ENCODE results near the gene BLOC1S3.

The BLOC1S3 gene

DNA sequence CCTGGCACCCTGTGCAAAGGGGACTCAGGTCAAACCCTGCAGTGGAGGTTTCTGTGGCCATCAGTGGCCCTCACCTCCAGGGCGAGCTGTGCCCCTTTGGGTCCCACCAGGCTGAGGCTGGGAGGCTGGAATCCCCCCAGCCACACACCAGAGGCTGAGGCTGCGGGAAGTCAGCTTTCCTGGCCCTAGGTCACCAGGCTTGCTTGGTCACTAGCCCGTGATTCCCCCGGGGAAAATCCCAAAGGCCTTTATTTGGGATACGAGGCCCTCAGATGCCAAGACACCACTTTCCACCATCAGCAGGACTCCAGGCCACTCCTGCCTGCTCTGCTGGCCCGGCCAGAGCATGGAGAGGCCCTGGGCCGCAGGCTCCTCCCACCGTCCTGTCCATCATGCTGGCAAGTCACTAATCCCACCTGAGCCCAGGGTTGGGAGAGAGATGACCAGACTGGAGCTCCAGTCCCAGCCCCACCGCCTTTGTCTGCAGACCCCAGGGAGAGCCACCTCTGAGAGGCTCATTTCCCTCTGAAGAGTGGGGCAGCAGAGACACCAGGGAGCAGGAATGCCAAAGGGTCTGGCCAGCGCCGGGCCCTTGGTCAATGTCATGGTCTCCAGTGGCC lies 22.5 kb upstream of the BLOC1S3 start:
- no peak for TF ChIP-seq Cebpa-rat (IDR thresholded peaks at IDR 0.05)
- peaks cover 0 to 10% (median 3%) of the 10 kb centered on the region in 11 experiments; a peak in 4 of 22 replicates for H3K9me3 ChIP-seq (replicated peaks in 1 of 11)
- no peak overlapping the region for H3K27ac ChIP-seq
- no peak overlapping the region for H3K4me2 ChIP-seq
- no peak overlapping the region for H3K9ac ChIP-seq
- peaks cover 17 to 62% (median 31%) of the 10 kb centered on the region in 11 experiments; a peak in 19 of 22 replicates for H4K20me1 ChIP-seq
- H3K4me3 ChIP-seq: no peak overlapping the region
- peaks cover 35 to 49% (median 40%) of the 10 kb centered on the region in 10 experiments for H3K4me1 ChIP-seq
- H3K27me3 ChIP-seq: peaks cover 33 to 43% (median 37%) of the 10 kb centered on the region in 11 experiments
- peaks cover 0 to 13% (median 0%) of the 10 kb centered on the region in 11 experiments; a peak in 3 of 22 replicates for H3K36me3 ChIP-seq

- Histone ChIP-seq H3K9me3 (replicated peaks in 1 of 11) (peaks cover 0 to 10% (median 3%) of the 10 kb centered on the region in 11 experiments; a peak in 4 of 22 replicates), H3K36me3 (peaks cover 0 to 6% (median 0%) of the 10 kb centered on the region in 11 experiments; a peak in 2 of 22 replicates), H3K27ac (no peak overlapping the region), H3K4me2 (no peak overlapping the region), H4K20me1 (peaks cover 13 to 56% (median 25%) of the 10 kb centered on the region in 11 experiments; a peak in 19 of 22 replicates), H3K4me3 (no peak overlapping the region), H3K4me1 (peaks cover 35 to 49% (median 39%) of the 10 kb centered on the region in 10 experiments), H3K9ac (no peak overlapping the region), H3K27me3 (peaks cover 26 to 37% (median 31%) of the 10 kb centered on the region in 11 experiments)
- no peak for TF ChIP-seq Cebpa-rat (IDR thresholded peaks at IDR 0.05)
Observed at GRCh38 chr19:45156751-45157150, 21.8 kb upstream of the BLOC1S3 start.

DNA sequence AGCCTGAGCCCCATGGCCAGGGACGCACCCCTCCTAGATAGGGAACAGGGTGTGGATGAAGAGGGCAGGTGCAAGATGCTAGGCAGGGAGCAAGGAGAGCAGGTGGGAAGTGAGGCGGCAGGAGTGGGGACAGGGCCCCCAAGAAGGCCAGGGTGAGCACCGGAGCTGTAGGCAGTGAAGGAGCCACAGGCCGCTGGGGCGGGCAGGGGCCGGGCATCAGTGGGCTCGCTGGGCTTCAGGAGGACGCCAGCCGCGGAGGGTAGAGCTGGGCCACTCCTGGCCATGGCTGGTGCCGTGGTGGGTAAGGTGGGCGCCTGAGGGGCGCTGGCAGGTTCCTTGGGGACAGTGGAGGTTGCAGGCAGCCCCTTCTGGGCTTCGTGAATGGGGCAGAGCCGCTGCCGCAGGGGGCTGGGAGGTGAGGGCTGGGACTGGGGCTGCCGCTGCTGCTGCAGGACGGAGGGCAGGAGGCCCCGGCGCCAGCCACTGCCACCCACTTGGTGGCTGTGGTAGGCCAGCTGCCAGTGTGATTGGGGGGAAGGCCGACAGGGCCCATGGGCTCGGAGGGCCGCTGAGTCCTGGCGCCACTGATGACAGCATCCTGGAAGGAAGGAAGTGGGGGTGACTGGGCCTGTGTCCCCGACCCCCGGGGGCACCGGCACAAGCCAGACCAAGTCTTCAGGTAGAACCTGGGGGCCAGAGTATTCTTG lies 19.9 kb upstream of the BLOC1S3 start:
- Histone ChIP-seq H3K9me3 (replicated peaks in 1 of 11) (no peaks in the 10 kb centered on the region), H3K4me2 (peak overlapping the region; percentile 40 to 76 (median 59); a peak in 21 of 22 replicates), H3K36me3 (no peaks in the 10 kb centered on the region), H3K9ac (peak overlapping the region in 9 of 11 experiments; percentile 2 to 57 (median 33); a peak in 11 of 22 replicates), H3K27ac (peak overlapping the region in 1 of 11 experiments; percentile 13; a peak in 1 of 22 replicates), H4K20me1 (peaks cover 0 to 36% (median 7%) of the 10 kb centered on the region in 11 experiments; a peak in 16 of 22 replicates), H3K4me1 (peaks cover 26 to 46% (median 31%) of the 10 kb centered on the region in 10 experiments), H3K4me3 (no peak overlapping the region), H3K27me3 (peaks cover 7 to 18% (median 12%) of the 10 kb centered on the region in 11 experiments)
- TF ChIP-seq Cebpa-rat (IDR thresholded peaks at IDR 0.05): no peak

DNA sequence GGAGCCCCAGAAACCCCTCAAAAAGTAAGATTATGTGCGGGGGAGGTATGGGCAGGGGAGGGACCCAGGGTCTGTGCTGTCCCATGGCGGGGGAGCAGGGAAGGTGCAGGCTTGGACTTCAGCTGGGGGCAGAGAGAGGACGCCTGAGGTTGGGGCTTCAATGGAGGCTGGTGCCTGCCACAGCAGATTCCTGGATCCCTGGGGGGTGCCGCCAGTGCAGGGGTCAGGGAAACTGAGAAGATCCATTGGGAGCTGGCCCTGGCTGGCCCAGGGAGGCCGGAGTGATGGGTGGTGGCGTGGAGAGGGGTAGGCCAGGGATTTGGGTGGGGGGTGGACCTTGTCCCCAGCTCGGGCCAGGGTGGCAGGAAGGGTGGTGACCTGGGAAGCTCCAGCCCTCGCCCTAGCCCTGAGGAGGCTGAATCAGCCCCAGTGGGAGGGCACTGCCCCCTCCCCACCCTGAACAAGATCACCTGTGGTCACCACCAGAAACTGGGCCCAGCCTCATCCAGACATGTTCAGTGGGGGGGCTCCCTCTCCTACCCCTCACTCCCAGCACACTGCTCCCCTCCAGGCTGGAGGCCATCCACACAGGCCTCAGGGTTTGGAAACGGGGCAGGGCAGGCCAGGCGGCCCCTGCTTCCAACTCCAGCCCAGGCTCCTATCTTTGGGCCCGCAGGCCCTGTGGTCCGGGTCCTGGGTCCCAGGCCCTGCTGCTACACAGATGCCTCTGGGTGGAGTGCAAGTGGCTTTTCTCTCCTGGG lies 19.2 kb upstream of the BLOC1S3 start:
- H4K20me1 ChIP-seq: peaks cover 0 to 29% (median 3%) of the 10 kb centered on the region in 11 experiments; a peak in 9 of 22 replicates
- H3K27me3 ChIP-seq: peaks cover 0 to 11% (median 5%) of the 10 kb centered on the region in 11 experiments; a peak in 20 of 22 replicates
- H3K9me3 ChIP-seq (replicated peaks in 1 of 11): no peaks in the 10 kb centered on the region
- H3K4me3 ChIP-seq: no peak overlapping the region
- peaks cover 26 to 46% (median 33%) of the 10 kb centered on the region in 10 experiments for H3K4me1 ChIP-seq
- H3K9ac ChIP-seq: peak overlapping the region in 8 of 11 experiments; percentile 2 to 57 (median 38); a peak in 9 of 22 replicates
- no peak for TF ChIP-seq Cebpa-rat (IDR thresholded peaks at IDR 0.05)
- peak overlapping the region; percentile 40 to 76 (median 59); a peak in 21 of 22 replicates for H3K4me2 ChIP-seq
- peak overlapping the region in 1 of 11 experiments; percentile 13; a peak in 1 of 22 replicates for H3K27ac ChIP-seq
- H3K36me3 ChIP-seq: no peaks in the 10 kb centered on the region

DNA sequence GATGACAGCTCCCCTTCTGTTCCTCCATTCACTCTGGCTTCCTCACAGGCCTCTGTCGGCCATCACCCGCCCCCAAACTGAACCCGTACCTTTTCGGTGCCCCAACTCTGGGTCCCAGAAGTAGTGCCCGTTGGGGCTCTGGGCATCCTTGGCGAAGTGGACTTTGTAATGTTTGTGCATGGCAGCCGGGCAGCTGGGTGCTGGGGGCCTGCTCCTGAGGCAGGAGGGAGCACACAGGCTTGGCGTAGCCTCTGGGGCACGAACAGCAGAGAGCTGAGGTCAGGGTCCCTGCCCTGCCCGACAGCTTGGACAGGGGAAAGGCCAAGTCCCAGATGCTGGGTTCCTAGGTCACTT lies 18.6 kb upstream of the BLOC1S3 start:
- H3K36me3 ChIP-seq: no peaks in the 10 kb centered on the region
- no peak for TF ChIP-seq Cebpa-rat (IDR thresholded peaks at IDR 0.05)

DNA sequence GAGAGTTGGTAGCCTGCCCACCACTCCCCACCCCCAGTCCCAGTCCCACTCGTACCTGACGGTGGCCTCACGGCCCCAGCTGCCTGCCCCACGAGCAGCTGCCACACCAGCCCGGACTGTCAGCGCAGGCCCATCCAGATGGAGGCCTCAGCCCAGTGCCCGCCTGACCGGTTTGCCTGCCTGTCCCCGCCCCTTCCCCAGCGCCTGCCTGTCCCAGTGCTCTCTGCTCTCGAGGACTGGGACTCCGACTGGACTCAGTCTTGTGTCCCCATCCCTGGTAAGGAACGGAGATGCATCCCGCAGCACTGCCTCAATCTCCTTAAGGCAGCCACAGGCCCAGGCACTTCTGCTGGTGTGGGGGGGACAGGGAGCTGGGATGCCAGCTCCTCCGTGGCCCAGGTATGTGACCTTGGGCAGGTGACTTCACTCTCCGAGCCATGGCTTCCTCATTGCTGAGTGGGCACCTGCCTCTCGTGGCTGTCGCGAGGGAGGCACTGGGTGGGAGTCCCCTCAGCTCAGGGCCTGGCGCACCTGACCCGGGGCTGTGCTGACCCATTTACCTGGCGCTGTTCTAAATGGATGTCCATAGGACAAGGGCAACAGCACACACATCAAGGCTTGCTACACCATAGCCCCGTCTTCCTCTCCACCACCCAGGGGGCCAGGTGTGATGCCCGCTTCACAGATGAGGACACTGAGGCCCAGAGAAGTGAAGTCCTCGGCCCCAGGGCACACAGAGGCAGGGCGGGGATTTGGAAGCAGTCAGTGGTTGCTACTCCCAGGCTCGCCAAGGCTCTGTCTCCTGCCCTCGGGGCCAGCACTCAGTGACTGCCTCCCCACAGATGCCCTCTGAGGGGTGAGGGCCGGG lies 17.5 kb upstream of the BLOC1S3 start, which contains the start of gene NKPD1:
NKPD1 (minus strand) TSS at position 113 of the 868 bp plus-strand sequence. CDS start 832 bp downstream, outside the sequence.
- Histone ChIP-seq H3K9me3 (replicated peaks in 1 of 11) (no peaks in the 10 kb centered on the region), H3K4me1 (peaks cover 36 to 58% (median 48%) of the 10 kb centered on the region in 10 experiments), H3K27me3 (no peaks in the 10 kb centered on the region; a peak in 2 of 22 replicates), H3K27ac (no peak within 1 kb of the TSS), H4K20me1 (peaks cover 0 to 23% (median 6%) of the 10 kb centered on the region in 11 experiments; a peak in 7 of 22 replicates), H3K4me3 (no peak within 1 kb of the TSS), H3K9ac (peak within 1 kb of the TSS in 2 of 11 experiments; percentile 21 to 41; a peak in 2 of 22 replicates), H3K36me3 (no peaks in the 10 kb centered on the region), H3K4me2 (0 out of 22 replicates have a peak within 1 kb of the TSS, but pooled peaks of 1 of the 11 experiments have one; percentile 60)
- TF ChIP-seq Cebpa-rat (IDR thresholded peaks at IDR 0.05): no peak

More for the DNA sequence above, 18.6 kb upstream of the BLOC1S3 start:
- peaks cover 30 to 46% (median 37%) of the 10 kb centered on the region in 10 experiments for H3K4me1 ChIP-seq
- H3K4me2 ChIP-seq: 0 out of 22 replicates have a peak overlapping the region, but pooled peaks of 1 of the 11 experiments have one; percentile 60
- H3K27me3 ChIP-seq: peaks cover 0 to 5% (median under 1%) of the 10 kb centered on the region in 11 experiments; a peak in 8 of 22 replicates
- no peak overlapping the region for H3K4me3 ChIP-seq
- no peaks in the 10 kb centered on the region for H3K9me3 ChIP-seq (replicated peaks in 1 of 11)
- no peak overlapping the region for H3K27ac ChIP-seq
- H3K9ac ChIP-seq: peak overlapping the region in 2 of 11 experiments; percentile 21 to 41; a peak in 2 of 22 replicates
- H4K20me1 ChIP-seq: peaks cover 0 to 26% (median 3%) of the 10 kb centered on the region in 11 experiments; a peak in 7 of 22 replicates

DNA sequence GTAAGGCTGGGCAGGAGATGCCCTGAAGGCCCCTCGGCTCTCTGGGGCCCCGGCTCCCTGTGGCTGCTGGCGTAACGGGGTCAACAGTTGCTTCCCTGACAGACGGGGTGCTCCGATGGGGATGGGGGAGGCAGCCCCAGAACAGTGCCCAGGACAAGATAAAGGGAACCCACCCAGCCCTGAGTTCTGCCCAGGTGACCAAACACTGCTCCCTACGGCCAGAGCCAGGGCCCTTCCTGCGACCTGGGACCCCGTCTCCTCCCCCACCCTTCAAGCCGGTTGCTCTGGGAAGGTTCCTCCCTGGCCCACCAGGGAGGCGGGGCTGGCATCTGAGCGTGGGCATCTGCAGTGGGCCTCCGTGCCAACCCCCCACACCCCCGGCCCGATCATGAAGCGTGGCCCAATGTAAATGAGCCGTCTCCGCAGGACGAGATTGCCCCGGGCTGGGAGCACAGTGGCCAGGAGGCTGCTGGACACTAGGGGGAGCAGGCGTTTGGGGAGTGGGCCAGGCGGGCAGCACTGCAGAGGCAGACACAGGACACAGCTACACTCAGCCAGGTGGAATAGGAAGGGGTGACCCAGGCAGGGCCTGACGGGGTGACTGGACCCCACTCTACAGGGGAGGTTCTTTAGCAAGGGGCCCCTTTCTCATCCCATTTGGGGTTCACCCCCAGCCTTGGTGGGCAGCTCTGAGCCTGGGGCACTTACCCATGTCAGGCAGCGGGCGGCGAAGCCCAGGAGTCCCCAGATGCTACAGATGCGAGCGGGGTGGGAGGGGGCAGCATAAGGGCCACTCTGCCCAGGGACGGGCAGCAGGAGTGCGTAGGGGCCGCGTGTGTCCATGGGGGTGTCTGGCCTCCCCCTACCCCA lies 16.6 kb upstream of the BLOC1S3 start:
- H3K27me3 ChIP-seq: no peaks in the 10 kb centered on the region; a peak in 1 of 22 replicates
- no peak overlapping the region for H3K4me3 ChIP-seq
- no peak overlapping the region for H3K4me2 ChIP-seq
- H3K27ac ChIP-seq: no peak overlapping the region
- TF ChIP-seq Cebpa-rat (IDR thresholded peaks at IDR 0.05): no peak
- H4K20me1 ChIP-seq: peaks cover 0 to 25% (median 6%) of the 10 kb centered on the region in 11 experiments; a peak in 7 of 22 replicates
- H3K9me3 ChIP-seq (replicated peaks in 1 of 11): no peaks in the 10 kb centered on the region
- no peak overlapping the region for H3K9ac ChIP-seq
- no peaks in the 10 kb centered on the region for H3K36me3 ChIP-seq
- H3K4me1 ChIP-seq: peaks cover 43 to 66% (median 57%) of the 10 kb centered on the region in 10 experiments
